ENCODE measurements around the gene NELFB.
"Not testable (repeated sequence)": the region's sequence is repeated elsewhere in the genome, so short reads cannot be mapped to it uniquely, and the experiment has no call there.

NELFB gene

DNA sequence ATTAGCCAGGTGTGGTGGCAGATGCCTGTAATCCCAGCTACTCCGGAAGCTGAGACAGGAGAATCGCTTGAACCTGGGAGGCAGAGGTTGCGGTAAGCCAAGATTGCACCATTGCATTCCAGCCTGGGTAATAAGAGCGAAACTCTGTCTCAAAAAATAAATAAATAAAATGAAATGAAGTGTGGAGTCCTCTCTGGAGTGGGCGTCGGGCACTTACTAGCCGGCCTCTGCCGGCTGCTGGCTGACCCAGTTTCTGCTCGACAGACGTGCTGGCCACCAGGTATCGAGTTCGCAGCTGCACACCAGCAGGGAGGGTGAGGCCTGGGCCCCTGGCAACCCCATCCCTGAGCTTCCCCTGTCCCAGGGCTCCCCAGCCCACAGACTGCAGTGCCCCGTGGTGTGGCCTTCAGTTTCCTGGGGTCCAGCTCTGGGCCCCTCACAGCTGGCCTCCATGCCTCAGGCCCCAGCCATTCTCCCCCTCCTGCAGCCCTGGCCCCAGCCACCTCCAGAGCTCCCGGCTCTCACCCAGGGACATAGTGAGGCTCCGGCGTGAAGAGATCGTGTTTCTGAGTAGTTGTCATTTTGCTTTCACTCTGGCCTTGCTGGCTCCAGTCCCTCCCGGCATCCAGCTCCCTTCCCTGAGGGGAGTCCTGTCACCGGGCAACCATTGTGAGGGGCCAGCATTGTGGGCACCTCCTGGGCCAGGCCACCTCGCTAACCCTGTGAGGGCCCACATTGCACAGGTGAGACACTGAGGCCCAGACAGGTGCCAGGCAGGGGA is 7.8 kb upstream of the NELFB start:
- no peak for DNase-seq (ENCODE audit: low read depth in 2 of 2)

DNA sequence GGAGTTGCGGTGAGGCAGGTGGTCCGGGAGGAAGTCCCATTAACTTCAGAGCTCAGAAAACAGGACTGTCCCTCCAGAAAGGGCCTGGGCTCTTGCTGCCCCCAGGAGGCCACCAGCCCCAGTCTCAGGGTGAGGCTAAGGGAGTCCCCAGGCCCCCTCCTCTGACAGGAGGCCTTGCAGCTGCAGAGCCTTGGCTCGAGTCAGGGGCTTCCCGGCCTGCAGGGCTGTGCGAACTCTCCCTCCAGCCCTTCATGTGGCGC is 7.3 kb upstream of the NELFB start:
- no peak for DNase-seq (ENCODE audit: low read depth in 2 of 2)

DNA sequence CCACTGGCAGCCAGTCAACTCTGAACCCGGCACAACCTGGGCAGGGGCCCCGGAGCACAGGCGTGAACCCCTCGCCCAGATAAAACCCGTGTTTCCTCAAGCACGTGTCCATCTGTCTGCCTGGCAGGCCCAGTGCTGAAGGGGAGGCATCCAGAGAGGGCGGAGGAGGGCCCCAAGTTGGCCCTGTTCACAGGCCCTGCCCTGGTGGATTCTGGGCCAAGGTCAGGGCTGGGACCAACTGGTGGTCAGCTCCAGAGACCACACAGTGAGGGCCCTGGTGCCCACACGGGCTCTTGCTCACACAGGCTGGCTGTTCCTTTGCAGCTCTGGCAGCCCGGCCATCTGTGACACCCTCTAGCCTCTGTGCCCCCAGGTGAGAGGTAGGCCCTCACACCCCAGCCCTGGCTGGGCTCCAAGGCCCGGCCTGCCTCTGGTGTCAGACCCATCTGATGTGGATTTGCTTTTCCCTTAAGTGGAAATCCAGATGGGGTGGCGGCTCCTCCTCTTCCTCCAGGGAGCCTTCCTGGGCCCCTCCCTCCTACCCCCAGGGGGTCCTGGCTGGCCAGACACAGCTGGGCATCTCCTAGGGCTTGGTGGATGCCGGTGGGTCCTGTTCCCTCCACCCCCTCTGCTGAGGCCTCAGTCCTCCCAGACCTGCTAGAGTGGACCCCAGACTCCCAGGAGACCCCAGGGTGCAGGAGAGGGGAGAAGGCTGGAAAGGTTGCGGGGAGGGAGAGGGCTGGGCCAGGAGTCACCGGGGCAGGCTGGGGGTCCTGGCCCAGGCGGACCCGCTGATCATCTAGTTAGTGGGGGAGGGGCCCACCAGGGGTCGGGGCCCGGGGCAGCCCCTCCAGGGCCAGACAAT is 4.6 kb upstream of the NELFB start:
- DNase-seq (ENCODE audit: low read depth in 2 of 2): no peak

DNA sequence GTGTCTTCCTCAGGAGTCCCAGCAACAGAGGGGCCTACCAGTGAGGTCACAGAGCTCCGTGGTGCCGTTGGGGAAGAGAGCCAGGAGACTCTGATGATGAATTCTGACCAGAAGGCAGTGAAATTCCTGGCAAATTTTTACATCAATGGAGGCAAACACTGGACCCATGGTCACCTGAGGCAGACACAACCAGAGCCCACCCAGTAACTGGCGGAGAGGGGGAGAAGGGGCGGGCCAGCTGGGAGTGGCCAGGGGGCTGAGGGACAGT is 4.0 kb upstream of the NELFB start, which contains the start of gene STPG3:
TSS of gene STPG3 (plus strand) at position 93 of the 268 bp plus-strand sequence. CDS start at position 94, 1 bp downstream.
- DNase-seq (ENCODE audit: low read depth in 2 of 2): no peak

DNA sequence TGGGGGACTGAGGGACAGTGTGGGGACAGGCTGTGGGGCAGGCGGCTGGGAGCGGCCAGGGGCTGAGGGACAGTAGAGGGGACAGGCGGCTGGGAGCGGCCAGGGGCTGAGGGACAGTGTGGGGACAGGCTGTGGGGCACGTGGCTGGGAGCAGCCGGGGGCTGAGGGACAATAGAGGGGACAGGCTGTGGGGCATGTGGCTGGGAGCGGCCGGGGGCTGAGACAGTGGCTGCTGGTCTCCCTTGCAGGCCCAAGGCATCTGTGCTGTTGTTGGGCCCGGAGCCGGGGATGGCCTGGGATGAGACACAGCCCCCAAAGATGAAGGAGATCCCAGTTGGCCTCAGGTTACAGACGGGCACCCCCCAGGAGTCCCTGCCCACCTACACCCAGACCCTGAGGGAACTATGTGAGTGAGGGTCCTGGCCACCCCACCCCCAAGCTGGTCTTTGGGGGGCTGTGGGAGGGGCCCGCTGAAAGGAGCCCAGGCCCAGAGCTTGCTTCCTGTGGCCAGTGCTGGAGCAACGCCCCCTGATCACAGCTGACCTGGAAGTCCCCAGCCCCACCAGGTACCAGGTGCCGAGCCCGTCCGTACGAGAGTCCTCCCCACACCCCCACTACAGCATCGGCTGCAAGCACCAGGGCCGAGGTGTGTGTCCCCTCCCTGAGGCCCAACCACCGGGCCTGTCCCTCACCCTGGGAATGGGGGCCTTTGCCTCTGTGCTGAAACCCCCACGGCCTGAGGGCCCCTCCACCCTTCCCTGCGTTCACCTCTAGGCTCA is 3.4 kb upstream of the NELFB start:
- no peak for DNase-seq (ENCODE audit: low read depth in 2 of 2)

DNA sequence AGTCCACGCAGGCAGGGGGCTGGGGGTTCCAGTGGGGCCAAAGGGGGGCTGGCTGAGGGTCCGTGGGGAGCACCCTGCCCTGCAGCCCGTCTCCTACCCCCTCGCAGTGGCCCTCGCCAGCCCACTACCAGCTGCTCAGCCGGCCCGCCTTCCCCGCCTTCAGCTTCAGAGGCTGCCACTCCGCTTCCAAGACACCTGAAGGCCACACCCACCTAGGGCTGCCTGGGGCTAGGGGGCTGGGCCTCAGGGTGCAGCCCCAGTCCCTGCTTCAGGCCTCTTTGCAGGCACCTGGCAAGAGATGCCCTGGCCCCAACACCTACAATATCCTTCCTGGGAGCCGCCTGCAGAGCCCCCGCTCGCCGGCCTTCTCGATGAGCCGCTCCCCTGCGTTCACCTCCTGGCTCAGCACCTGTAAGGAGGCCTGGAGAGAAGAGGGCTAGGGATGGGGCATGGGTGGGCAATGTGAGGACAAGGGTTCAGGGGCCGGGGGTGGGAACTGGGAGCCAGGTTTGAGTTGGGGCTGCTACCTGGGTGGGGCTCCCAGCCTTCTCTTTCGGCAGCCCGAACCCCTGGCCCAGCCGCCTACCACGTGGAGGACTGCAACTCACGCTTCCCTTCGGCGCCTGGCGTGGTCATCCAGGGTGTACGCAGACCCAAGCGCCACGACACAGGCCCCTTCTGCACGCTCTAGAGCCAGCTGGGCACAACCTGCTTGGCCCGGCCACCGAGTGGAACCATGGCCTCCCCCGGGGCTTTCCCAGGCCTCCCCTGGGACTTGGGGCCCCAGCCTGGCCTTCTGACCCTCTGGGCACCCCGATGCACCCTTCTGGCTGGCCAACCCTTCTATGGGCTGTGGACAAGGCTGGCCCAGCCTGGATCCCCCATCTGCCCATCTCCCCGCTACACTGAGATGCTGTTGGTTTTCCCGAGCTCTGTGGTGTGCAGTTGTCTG is 2.3 kb upstream of the NELFB start:
- DNase-seq (ENCODE audit: low read depth in 2 of 2): no peak

DNA sequence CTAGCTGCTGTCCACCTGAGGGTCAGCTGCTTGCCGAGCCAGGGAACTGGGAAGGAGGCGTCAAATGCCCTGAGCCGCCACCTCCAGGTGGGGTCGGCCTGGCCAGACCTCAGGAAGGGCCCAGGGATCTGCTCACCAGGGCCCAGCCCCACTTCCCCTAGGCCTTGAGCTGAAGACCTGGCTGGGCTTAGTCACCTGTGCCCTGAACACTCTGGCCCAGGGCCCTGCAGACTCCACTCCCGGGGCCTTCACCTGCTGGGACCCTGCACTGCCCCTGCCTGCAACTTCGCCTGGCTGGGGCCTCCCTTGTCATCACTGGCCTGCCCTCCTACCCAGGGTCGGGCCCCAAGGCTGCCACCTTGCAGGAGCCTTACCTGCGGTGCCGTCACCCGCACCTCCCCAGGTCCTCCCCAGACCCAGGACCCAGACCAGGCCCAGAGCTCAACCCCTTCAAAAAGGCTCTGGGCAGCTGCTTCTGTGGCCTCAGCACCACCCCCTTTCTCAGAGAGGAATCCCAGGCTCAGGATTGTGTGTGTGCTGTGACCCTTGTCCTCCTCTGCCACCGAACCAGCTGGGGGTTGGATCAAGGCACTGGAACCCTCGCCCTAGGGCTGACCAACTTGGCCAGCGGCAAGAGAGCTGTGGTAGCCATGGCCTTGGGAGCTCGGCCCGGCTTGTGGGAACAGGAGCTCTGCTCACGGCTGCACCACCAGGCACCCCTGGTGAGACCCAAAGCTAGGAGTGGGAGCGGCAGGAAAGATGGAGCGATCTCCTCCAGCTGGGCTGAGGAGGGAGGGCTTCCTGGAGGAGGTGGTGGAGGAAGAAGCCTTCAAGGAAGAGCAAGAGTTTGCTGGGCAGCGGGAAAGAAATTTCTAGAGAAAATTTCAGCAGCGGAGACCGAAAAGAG is 1.2 kb upstream of the NELFB start:
- no peak for DNase-seq (ENCODE audit: low read depth in 2 of 2)

DNA sequence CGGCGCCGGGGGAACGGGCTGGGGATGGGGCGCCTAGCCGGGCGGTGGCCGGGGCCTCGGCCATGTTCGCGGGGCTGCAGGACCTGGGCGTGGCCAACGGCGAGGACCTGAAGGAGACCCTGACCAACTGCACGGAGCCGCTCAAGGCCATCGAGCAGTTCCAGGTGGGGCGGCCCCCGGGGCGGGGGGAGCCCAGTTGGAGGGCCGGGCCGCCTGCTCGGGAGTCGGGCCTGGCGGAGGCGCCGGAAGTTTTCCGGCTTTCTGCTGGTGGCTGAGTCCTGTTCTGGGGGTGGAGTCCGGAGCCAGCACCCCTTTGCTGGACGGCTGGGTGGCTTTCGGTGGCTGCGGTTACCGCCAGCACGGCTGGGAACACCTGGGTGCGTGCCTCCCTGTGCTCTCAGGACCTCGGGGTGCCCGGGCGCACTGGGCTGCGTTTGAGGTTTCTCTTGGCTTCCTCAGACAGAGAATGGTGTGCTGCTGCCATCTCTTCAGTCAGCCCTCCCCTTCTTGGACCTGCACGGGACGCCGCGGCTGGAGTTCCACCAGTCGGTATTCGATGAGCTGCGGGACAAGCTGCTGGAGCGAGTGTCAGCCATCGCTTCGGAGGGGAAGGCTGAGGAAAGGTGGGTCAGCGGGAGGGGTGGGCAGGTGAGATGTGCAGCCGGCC is 454 bp downstream of the NELFB start:
- DNase-seq (ENCODE audit: low read depth in 2 of 2): no peak

DNA sequence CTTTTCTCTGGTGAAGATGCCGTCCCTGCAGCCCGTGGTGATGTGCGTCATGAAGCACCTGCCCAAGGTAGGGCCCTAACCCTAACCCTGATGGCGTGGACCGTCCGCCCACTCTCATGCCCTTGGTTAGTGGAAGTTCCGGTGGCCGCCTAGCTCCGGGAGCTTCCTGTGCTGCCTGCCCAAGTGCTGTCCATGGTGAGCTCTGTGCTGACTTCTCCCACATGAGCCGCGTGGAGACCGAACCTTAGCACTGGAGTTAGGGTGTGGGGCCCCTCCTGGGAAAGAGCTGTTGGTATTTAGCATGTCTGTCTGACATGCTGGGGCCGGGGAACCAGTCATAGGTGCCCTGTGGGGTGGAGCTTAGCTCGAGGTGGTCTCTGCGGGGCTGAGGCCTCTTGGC is 1.2 kb downstream of the NELFB start:
- DNase-seq (ENCODE audit: low read depth in 2 of 2): no peak

DNA sequence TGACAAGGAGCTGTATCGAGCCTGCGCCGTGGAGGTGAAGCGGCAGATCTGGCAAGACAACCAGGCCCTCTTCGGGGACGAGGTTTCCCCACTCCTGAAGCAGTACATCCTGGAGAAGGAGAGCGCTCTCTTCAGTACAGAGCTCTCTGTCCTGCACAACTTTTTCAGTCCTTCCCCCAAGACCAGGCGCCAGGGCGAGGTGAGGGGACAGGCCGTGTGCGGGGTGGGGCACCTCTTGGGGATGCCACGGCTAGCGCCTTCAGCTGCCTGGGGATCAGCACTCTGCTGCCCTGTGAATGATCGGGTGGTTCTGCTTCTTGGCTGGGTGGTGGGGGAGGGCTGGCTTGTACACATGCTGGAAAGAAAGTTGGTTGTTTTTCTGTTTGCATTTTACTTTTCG is 1.7 kb downstream of the NELFB start:
- DNase-seq (ENCODE audit: low read depth in 2 of 2): no peak

DNA sequence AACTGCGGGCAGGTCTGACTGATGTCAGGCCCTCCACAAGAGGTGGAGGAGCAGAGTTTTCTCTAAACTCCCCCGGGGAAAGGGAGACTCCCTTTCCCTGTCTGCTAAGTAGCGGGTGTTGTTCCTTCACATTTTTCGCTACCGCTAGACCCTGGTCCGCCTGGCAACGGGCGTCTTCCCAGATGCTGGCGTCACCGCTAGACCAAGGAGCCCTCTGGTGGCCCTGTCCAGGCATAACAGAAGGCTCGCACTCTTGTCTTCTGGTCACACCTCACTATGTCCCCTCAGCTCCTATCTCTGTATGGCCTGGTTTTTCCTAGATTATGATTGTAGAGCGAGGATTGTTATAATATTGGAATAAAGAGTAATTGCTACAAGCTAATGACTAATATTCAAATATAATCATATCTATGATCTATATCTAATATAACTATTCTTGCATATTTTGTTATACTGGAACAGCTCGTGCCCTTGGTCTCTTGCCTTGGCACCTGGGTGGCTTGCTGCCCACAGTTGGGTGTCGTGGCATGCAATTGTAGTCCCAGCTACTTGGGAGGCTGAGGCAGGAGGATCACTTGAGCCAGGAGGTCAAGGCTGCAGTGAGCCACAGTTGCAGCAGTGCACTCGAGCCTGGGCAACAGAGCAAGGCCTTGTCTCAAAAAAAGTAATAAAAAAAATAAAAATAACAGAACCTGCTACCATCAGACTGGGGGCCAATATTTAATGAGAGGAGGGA is 7.2 kb downstream of the NELFB start:
- not testable (repeated sequence) for DNase-seq (ENCODE audit: low read depth in 2 of 2)

DNA sequence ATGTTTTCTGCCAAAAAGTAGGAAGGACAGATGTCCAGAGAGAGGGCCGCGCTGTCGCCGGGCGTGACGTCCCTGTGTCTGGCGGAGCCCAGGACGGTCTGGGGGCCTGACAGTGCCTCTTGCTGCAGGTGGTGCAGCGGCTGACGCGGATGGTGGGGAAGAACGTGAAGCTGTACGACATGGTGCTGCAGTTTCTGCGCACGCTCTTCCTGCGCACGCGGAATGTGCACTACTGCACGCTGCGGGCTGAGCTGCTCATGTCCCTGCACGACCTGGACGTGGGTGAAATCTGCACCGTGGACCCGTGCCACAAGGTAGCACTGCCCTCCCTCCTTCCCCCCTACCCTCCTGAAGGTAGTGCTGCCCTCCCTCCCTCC is 7.8 kb downstream of the NELFB start:
- DNase-seq (ENCODE audit: low read depth in 2 of 2): no peak

DNA sequence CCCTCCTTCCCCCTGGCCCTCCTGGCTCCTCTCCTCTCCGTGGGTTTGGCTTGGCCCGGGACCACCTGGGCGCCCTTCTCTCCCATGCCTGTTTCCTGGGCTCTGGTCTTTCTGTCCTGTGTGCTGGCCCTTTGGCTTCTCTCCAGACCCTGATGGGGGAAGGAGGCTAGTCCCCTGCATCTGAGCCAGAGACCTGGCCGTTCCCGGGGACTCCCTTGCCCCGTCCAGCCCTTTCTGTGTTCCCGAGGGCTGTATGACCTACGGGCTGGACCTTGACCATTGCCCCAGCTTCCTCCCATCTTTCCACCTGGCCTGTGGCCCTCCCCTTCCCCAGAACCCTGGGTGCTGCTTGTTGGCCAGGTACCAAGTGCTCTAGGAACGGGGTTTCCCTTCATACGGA is 8.4 kb downstream of the NELFB start:
- no peak for DNase-seq (ENCODE audit: low read depth in 2 of 2)

DNA sequence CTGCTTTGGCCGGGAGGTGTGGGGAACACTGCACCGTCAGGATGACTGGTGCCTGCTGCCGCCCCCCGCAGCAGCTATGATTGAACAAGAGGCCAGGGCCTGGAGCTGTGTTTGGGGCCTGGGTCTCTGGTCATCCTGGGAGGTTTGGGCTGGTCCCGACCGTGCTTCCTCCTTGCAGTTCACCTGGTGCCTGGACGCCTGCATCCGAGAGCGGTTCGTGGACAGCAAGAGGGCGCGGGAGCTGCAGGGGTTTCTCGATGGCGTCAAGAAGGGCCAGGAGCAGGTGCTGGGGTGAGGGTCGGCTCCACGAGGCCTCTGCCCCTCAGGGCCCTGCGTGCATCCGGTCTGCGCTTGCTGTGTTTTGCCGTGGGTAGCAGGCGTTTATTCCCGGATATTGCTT is 8.9 kb downstream of the NELFB start:
- DNase-seq (ENCODE audit: low read depth in 2 of 2): no peak

DNA sequence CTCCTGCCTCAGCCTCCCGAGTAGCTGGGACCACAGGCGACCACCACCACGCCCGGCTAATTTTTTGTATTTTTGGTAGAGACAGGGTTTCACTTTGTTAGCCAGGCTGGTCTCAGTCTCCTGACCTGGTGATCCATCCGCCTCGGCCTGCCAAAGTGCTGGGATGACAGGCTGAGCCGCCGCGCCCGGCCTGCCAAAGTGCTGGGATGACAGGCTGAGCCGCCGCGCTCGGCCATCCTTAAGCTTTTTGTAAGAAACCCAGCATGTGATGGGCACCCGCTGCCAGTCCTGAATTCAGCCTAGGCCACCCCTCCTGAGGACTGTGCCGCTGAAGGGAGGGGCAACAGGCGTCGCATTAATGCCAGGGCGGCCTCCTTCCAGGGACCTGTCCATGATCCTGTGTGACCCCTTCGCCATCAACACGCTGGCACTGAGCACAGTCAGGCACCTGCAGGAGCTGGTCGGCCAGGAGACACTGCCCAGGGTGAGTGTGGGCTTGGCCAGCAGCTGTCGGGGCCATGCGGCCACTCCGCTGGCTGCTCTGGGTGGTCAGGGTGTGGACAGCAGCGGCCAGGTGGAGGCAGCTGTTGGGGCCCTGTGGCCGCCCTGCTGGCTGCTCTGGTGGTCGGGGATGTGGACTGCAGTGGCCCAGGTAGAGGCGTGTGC is 10.5 kb downstream of the NELFB start:
- no peak for DNase-seq (ENCODE audit: low read depth in 2 of 2)

DNA sequence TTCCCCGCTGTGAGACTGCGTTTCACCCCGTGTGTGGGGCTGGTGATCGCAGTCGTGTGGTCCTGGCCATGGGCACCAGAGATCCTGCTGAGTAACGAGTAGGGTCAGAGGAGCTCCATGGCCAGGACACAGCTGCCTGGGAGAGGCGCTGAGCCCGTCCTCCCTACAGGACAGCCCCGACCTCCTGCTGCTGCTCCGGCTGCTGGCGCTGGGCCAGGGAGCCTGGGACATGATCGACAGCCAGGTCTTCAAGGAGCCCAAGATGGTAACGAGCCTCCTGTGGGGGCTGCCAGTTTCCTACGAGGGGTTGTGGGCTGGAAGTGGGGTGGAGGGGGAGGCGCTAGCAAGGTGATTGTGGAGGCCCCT is 11.0 kb downstream of the NELFB start:
- DNase-seq (ENCODE audit: low read depth in 2 of 2): no peak

DNA sequence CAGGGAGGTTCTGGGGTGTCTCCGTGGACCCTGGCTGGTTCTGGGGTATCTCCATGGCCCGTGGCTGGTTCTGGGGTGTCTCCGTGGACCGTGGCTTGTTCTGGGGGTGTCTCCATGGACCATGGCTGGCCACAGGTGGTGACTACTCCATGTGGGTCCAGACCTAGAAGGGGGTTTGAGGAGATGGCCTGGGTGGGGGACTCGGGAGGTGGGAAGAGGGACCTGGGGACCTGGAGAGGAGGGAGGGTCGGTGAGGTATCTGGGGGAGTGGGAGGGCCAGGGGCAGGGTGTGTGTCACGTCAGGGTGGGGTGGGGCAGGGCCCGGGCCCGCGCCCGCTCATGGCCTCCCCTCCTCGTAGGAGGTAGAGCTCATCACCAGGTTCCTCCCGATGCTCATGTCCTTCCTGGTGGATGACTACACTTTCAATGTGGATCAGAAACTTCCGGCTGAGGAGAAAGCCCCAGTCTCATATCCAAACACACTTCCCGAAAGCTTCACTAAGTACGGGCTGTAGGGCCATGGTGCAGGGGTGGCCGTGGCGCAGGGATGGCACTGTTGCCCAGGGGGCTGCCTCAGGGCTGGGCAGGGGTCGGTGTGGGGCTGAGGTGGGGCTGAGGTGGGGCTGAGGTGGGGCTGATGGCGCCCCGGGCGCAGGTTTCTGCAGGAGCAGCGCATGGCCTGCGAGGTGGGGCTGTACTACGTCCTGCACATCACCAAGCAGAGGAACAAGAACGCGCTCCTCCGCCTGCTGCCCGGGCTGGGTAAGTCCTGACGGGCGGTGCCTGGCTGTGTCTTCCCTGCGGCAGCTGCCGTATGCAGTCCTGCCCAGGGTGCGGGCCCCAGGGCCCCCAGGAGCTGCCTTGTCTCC is 11.7 kb downstream of the NELFB start:
- no peak for DNase-seq (ENCODE audit: low read depth in 2 of 2)

DNA sequence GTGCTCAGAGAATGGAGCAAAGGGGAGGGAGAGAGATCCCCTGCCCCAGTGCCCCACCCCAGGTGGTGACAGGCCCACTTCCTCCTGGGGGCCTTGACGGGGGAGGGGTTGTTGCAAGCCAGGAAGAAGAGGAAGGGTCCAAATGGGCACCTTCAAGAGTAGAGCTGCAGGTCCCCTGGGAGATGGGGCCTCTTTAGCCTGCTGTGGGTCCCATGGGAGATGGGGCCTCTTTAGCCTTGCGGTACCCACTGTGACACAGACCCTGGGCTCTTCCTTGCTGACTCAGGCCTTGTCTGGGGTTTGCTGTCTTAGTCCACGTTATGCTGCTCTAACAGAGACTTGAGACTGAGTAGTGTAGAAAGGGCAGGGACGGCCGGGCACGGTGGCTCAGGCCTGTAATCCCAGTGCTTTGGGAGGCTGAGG is 12.8 kb downstream of the NELFB start:
- no peak for DNase-seq (ENCODE audit: low read depth in 2 of 2)
